ENCODE data around the gene CDH23.

Gene CDH23

DNA sequence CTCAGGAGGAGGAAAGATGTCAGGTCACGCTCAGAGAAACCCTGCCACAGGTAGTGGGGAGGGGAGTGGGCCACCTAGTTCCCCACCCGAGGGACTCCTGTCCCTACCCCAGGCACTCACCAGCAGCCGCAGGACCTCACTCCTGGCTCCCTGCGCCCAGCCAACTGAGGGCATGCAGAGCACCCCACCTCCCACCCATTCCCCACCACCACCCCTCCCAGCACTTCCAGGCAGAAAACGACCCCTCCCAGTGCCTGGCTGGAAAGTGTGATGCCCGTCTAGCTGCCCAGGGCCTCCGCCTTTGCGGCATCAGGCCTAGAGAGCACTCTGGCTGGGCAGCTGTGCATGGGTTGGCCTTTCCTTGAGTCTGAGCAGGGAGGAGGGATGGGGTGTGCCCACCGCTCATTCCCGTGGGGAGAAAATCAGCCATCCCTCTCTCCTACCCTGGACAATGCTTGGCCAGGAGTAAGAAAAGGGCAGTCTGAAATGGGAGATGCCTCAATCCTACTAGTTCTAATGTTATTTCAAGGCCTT, 321.5 kb downstream of the CDH23 start:
- Histone ChIP-seq H3K4me2 (ENCODE audit: low read length) (no peak overlapping the region), H3K79me2 (no peaks in the 10 kb centered on the region), H3K4me3 (ENCODE audit: low read depth, low read length) (no peak overlapping the region), H3K27me3 (ENCODE audit: control insufficient read depth, insufficient read depth, low read length) (no peaks in the 10 kb centered on the region), H3K27ac (no peak overlapping the region), H3K9ac (no peak overlapping the region), H3K36me3 (ENCODE audit: control insufficient read depth, insufficient read depth, low read length) (no peaks in the 10 kb centered on the region), H3K4me1 (no peaks in the 10 kb centered on the region), H3K9me3 (ENCODE audit: control insufficient read depth, low read length) (no peaks in the 10 kb centered on the region), H2AFZ (no peak overlapping the region)
- TF ChIP-seq, protein P1, sequence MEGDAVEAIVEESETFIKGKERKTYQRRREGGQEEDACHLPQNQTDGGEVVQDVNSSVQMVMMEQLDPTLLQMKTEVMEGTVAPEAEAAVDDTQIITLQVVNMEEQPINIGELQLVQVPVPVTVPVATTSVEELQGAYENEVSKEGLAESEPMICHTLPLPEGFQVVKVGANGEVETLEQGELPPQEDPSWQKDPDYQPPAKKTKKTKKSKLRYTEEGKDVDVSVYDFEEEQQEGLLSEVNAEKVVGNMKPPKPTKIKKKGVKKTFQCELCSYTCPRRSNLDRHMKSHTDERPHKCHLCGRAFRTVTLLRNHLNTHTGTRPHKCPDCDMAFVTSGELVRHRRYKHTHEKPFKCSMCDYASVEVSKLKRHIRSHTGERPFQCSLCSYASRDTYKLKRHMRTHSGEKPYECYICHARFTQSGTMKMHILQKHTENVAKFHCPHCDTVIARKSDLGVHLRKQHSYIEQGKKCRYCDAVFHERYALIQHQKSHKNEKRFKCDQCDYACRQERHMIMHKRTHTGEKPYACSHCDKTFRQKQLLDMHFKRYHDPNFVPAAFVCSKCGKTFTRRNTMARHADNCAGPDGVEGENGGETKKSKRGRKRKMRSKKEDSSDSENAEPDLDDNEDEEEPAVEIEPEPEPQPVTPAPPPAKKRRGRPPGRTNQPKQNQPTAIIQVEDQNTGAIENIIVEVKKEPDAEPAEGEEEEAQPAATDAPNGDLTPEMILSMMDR (IDR thresholded peaks at IDR 0.05) = no peak

DNA sequence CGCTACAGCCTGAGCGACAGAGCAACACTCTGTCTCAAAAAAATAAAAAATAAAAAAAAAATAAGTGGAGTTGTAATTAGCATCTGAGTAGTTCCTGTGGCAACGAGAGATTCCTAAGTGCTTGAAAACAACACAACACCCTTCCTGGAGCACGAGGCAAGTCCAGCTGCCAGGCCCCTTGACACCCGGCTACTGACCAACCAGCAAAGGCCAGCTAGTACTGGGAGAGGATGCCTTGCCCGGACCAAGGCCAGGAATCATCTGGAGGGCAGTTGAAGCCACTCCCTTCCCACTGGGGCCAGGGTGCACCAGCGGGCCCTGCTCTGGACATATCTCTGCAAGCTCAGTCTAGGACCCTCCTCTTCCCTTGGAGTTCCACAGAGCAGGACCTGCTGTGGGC, 322.3 kb downstream of the CDH23 start:
- no peak overlapping the region for H3K9ac ChIP-seq
- no peaks in the 10 kb centered on the region for H3K9me3 ChIP-seq (ENCODE audit: control insufficient read depth, low read length)
- H3K4me2 ChIP-seq (ENCODE audit: low read length) = no peak overlapping the region
- no peaks in the 10 kb centered on the region for H3K4me1 ChIP-seq
- no peaks in the 10 kb centered on the region for H3K27me3 ChIP-seq (ENCODE audit: control insufficient read depth, insufficient read depth, low read length)
- H3K27ac ChIP-seq = no peak overlapping the region
- no peak overlapping the region for H2AFZ ChIP-seq
- TF ChIP-seq, protein P1 (IDR thresholded peaks at IDR 0.05) = no peak
- no peaks in the 10 kb centered on the region for H3K36me3 ChIP-seq (ENCODE audit: control insufficient read depth, insufficient read depth, low read length)
- no peaks in the 10 kb centered on the region for H3K79me2 ChIP-seq
- H3K4me3 ChIP-seq (ENCODE audit: low read depth, low read length) = no peak overlapping the region

DNA sequence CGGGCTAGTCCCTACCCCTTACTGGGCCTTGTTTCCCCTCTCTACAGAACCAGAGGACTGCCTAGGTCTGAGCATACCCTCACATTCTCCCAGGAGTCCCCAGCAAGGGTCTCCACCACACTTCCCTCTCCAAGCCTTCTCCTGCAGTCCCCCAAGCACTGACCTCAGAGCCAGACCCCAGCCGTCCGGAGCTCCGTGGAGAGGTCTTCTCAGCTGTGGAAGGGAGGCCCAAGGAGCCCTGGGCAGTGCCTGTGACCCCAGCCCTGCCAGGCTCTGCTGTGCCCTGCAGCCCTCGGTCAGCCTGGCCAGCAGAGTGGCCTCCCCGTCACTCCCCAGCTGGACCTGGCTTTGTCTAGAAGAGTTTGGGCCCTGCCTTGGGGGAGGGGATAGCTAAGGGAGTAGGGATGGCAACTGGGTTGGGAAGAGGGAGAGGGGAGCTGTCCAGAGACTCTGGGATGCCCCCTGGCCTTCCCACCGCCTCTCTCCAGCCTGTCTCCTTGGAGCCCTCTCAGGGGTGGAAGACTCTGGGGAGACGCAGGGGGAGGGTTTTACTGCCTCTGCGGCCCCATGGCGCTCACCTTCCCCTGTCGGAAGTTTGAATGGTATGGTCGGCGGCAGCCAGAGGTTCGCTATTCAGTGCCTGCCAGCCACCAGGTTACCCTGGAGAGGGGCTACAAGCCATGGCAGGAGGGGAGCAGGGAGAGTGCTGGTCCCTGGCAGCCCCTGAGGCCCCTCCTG, 322.9 kb downstream of the CDH23 start, which contains the start of gene C10orf105:
C10orf105 (minus strand) TSS at position 315 of the 738 bp plus-strand sequence. CDS start 3,441 bp downstream, outside the sequence.
- no peaks in the 10 kb centered on the region for H3K27me3 ChIP-seq (ENCODE audit: control insufficient read depth, insufficient read depth, low read length)
- H3K9me3 ChIP-seq (ENCODE audit: control insufficient read depth, low read length) = no peaks in the 10 kb centered on the region
- no peak within 1 kb of the TSS for H3K4me3 ChIP-seq (ENCODE audit: low read depth, low read length)
- no peaks in the 10 kb centered on the region for H3K4me1 ChIP-seq
- TF ChIP-seq, protein P1 (IDR thresholded peaks at IDR 0.05) = no peak
- no peak within 1 kb of the TSS for H3K9ac ChIP-seq
- no peak within 1 kb of the TSS for H3K4me2 ChIP-seq (ENCODE audit: low read length)
- H3K79me2 ChIP-seq = no peaks in the 10 kb centered on the region
- H2AFZ ChIP-seq = no peak within 1 kb of the TSS
- H3K27ac ChIP-seq = no peak within 1 kb of the TSS
- no peaks in the 10 kb centered on the region for H3K36me3 ChIP-seq (ENCODE audit: control insufficient read depth, insufficient read depth, low read length)

DNA sequence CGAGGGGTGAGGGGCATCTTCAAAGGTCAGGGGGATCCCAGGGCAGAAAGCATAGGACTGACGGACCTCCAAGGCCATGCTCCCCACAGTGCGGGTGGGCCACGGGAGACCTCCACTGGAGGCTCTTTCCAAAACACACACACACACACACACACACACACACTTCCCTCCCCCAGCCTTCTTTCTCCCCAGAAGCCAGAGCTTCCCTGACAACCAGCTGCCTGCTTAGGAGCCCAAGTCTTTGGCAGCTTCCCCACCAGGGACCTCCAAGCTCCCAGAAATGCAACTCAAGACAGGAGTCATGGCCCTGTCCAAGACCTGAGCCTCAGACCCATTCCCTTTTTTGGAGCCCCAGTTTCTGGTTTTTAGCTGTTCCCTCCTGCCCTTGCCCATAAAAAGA, 323.6 kb downstream of the CDH23 start:
- no peak overlapping the region for H3K4me3 ChIP-seq (ENCODE audit: low read depth, low read length)
- TF ChIP-seq, protein P1 (IDR thresholded peaks at IDR 0.05) = no peak
- H2AFZ ChIP-seq = no peak overlapping the region
- H3K27me3 ChIP-seq (ENCODE audit: control insufficient read depth, insufficient read depth, low read length) = no peaks in the 10 kb centered on the region
- no peaks in the 10 kb centered on the region for H3K9me3 ChIP-seq (ENCODE audit: control insufficient read depth, low read length)
- H3K4me1 ChIP-seq = no peaks in the 10 kb centered on the region
- H3K9ac ChIP-seq = no peak overlapping the region
- H3K4me2 ChIP-seq (ENCODE audit: low read length) = no peak overlapping the region
- no peaks in the 10 kb centered on the region for H3K36me3 ChIP-seq (ENCODE audit: control insufficient read depth, insufficient read depth, low read length)
- H3K79me2 ChIP-seq = no peaks in the 10 kb centered on the region
- no peak overlapping the region for H3K27ac ChIP-seq

DNA sequence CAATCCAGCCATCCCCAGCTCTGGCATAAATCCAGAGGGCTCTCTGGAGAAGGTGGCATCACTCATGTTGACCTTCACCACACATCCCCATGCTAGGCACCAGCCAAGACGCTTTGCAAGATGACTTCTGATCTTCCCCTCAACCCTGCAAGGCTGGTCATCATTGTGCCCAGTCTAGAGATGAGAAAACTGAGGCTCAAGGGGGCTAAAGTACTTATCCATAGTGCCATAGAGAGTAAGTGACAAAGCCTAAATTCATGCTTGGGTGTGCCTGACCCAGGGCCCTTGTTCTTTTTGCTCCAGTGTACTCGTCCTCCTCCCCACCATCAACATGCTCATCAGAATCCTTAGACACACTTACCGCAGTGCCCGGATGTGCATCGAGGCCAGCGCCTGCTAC, 324.6 kb downstream of the CDH23 start:
- no peaks in the 10 kb centered on the region for H3K4me1 ChIP-seq
- H3K79me2 ChIP-seq = no peaks in the 10 kb centered on the region
- no peak overlapping the region for H3K4me2 ChIP-seq (ENCODE audit: low read length)
- TF ChIP-seq, protein P1 (IDR thresholded peaks at IDR 0.05) = no peak
- no peak overlapping the region for H3K27ac ChIP-seq
- H3K36me3 ChIP-seq (ENCODE audit: control insufficient read depth, insufficient read depth, low read length) = no peaks in the 10 kb centered on the region
- no peaks in the 10 kb centered on the region for H3K27me3 ChIP-seq (ENCODE audit: control insufficient read depth, insufficient read depth, low read length)
- no peak overlapping the region for H3K4me3 ChIP-seq (ENCODE audit: low read depth, low read length)
- no peaks in the 10 kb centered on the region for H3K9me3 ChIP-seq (ENCODE audit: control insufficient read depth, low read length)
- no peak overlapping the region for H3K9ac ChIP-seq
- no peak overlapping the region for H2AFZ ChIP-seq
